Activated naive CD4-positive, alpha-beta T cell treated with anti-CD3 and anti-CD28 coated beads for 36 hours (primary cell): ENCODE measurements around the gene XDH. TPM values are rescaled to one million over a fixed set of nuclear protein-coding genes. Genes with fewer than 3 reads are reported as not detected.

Experiments
- CTCF ChIA-PET: fragments of 350-600 bp; sonication (Branson Sonifier 250); formaldehyde crosslinking; loops from one replicate; lab custom pipeline; 2021; ENCODE audit warnings: antibody characterized with exemption; lab: Charles Lee
- DNase-seq: peaks from one replicate; pipeline ENCODE4 v3.0.0-alpha.2; 2020
- H3K27ac Mint-ChIP-seq: one replicate; pipeline ENCODE4 v1.8.0; 2021; ENCODE audit warnings: mild to moderate bottlenecking, mixed read lengths
- H3K27me3 Mint-ChIP-seq: one replicate; pipeline ENCODE4 v1.8.0; 2021; ENCODE audit warnings: low read depth, mixed read lengths
- H3K36me3 Mint-ChIP-seq: one replicate; pipeline ENCODE4 v1.8.0; 2021; ENCODE audit warnings: low read depth, mixed read lengths
- H3K4me1 Mint-ChIP-seq: one replicate; pipeline ENCODE4 v1.8.0; 2021; ENCODE audit warnings: low read depth, mixed read lengths
- H3K4me3 Mint-ChIP-seq: one replicate; pipeline ENCODE4 v1.8.0; 2021; ENCODE audit warnings: mild to moderate bottlenecking, moderate library complexity, mixed read lengths
- H3K9me3 Mint-ChIP-seq: one replicate; pipeline ENCODE4 v1.8.0; 2021; ENCODE audit warnings: mixed read lengths
- intact Hi-C: fragments of 100-400 bp; cut with micrococcal nuclease; formaldehyde crosslinking; loops from one replicate; pipeline ENCODE4 v1.15.1; 2023
- total RNA-seq, 2 experiments: library from RNA; stranded (reverse); gene quantifications; one replicate each; pipeline ENCODE4 v1.2.3, GENCODE V29; 2021

The XDH gene
- total RNA-seq, 2 experiments from 2014 or later, result not detected

DNA sequence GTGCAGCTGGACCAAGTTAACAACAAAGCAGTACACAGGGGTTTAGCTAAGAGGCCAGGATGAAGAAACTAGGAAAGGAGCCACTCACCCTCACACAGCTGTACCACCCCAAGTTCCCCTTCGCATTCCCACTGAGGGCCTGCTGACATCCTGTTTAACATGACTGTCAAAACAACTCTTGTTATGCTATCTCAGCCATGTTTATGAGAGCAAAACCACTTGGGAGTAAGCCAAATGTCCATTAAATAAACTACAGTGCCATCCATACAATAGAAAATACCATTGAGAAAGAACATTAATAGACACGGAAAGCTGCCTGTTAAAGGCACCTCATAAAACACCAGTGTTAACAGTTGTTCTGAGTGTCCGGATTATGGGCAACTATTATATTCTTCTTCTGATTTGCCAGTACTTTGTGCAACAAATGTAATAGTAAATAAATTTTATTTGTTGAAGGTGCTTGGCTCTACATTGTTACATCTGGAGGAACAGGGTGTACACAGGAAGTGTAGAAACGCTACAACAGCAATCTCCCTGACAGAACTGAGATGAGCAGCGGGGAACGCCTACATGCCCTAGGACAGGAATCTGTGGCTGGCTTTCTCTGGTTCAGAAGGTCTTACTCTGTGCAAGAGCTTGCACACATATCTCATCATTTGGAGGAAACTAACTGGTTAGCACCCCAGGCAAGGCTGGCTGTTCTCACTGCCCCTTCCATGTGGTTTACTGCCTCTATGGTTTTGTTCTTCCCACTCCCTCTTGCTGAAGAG is 95.0 kb downstream of the XDH start:
- H3K9me3 Mint-ChIP-seq, result no peaks in the 10 kb centered on the region
- intact Hi-C loops, result loop anchor here (1.0 to 10.0 kb wide), 2 partner anchors 22 to 875 kb away; partner anchors contain the start of gene LCLAT1
- no peaks in the 10 kb centered on the region for H3K36me3 Mint-ChIP-seq
- no peak overlapping the region for H3K27ac Mint-ChIP-seq
- no peaks in the 10 kb centered on the region for H3K27me3 Mint-ChIP-seq
- H3K4me3 Mint-ChIP-seq, result no peak overlapping the region
- DNase-seq, result peak; percentile 32
- CTCF ChIA-PET, result interaction anchor here (0.8 to 1.1 kb wide), 2 partner anchors 12 to 608 kb away, joined by 3 read pairs; no protein-coding TSS in a partner anchor
- H3K4me1 Mint-ChIP-seq, result peaks cover 49% of the 10 kb centered on the region

DNA sequence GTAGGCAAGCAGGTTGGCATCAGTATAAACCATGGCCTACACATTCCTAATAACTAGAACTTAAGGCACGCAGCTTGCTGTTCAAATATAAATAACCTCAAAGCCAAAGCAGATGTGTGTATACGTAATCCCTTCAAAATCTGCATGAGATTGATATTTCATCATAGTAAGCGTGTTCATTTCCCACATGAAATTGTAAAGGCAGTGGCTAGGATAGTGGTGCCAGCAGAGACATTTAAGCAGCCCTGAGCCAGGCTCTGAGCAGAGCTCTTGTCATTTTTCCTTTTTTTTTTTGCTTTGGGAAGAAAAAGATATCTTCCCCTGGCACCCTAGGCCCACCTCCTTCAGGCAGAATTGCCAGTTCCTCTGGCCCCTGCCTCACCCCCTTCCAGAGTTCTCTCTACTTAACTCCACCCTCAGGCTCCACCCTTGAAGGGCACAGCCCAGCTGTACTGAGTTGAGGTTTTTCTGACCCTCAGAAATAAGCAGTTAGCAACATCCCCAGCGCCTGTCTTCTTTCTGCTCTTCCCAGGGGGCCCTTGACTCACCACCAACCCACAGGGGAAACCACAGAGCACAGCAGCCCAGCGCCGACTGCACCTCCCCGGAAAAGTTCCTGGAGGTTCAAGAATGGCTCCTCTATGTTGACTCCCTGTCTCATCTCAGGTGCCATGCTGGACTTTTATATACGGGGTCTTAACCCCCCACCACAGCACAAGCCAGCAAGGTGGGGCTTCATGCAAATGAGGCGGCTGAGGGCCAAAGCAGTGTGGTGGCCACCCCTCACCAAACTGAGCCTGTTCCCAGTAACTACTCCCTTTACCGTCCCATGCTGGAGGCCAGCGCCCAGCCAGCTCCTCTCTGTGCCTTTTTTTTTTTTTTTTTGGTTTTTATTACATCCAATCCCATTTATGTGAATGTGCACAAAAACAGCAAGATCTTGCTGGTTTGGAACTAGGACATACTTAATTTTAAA is 95.9 kb downstream of the XDH start:
- CTCF ChIA-PET, result no interaction called here
- peak; percentile 61 for DNase-seq
- H3K4me1 Mint-ChIP-seq, result peaks cover 39% of the 10 kb centered on the region

DNA sequence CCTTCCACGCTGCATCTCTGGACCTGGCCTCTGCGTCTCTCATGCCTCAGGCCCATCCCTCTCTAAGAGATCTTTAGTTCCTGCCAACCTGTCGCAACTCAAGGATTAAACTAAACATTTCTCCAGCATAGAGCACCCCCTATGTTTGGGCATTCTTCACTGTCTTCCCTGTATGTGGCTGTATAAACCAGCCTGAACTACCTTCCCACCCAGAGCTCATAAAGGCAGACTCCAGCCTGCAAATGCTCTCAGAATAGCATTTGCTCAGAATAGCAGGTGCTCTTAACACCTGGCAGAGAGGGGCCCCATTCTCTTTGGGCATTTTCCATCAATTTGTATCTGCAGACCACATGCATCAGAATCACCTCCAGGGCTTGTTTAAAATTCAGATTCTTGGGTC is 97.1 kb downstream of the XDH start:
- Mint-ChIP-seq H3K36me3 (no peaks in the 10 kb centered on the region), H3K27me3 (no peaks in the 10 kb centered on the region), H3K9me3 (no peaks in the 10 kb centered on the region), H3K4me3 (no peak overlapping the region), H3K4me1 (peaks cover 27% of the 10 kb centered on the region), H3K27ac (no peak overlapping the region)
- DNase-seq, result no peak
- CTCF ChIA-PET, result interaction anchor here (0.9 to 1.7 kb wide), 2 partner anchors 16 kb away, joined by 3 to 6 read pairs; no protein-coding TSS in a partner anchor
- intact Hi-C loops, result no loop called here

More for the DNA sequence above, 95.9 kb downstream of the XDH start:
- Mint-ChIP-seq H3K36me3 (no peaks in the 10 kb centered on the region), H3K4me3 (no peak overlapping the region), H3K27me3 (no peaks in the 10 kb centered on the region), H3K27ac (no peak overlapping the region), H3K9me3 (no peaks in the 10 kb centered on the region)
- intact Hi-C loops, result loop anchor here (1.0 kb wide), 1 partner anchor 21 kb away; no protein-coding TSS in a partner anchor

DNA sequence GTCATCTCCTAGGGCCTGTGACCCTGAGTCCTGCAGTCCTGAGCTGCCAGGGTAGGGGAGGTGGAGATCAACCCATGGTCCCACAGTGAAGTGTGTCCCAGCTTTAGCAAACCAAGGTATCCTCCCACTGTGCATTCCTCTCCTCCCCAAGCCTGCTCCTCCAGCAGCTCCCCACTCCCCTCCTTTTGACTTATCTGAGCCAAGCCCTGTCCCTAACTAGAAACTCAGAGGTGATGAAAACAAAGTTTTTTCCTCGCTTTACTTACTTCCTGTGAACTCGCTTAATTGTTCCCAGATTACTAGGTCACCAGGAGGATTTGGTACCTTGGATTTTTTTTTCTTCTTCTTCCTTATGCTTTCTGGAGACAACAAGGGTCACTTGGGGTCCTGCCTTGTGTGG is 99.8 kb downstream of the XDH start:
- H3K27me3 Mint-ChIP-seq, result peaks cover 12% of the 10 kb centered on the region
- H3K4me1 Mint-ChIP-seq, result peaks cover 20% of the 10 kb centered on the region
- CTCF ChIA-PET, result interaction anchor here (0.7 to 0.8 kb wide), 2 partner anchors 60 to 603 kb away, joined by 3 read pairs; no protein-coding TSS in a partner anchor
- peaks cover 5% of the 10 kb centered on the region for H3K9me3 Mint-ChIP-seq
- no peak for DNase-seq
- no peak overlapping the region for H3K27ac Mint-ChIP-seq
- intact Hi-C loops, result no loop called here
- H3K4me3 Mint-ChIP-seq, result no peak overlapping the region
- peaks cover 3% of the 10 kb centered on the region for H3K36me3 Mint-ChIP-seq

DNA sequence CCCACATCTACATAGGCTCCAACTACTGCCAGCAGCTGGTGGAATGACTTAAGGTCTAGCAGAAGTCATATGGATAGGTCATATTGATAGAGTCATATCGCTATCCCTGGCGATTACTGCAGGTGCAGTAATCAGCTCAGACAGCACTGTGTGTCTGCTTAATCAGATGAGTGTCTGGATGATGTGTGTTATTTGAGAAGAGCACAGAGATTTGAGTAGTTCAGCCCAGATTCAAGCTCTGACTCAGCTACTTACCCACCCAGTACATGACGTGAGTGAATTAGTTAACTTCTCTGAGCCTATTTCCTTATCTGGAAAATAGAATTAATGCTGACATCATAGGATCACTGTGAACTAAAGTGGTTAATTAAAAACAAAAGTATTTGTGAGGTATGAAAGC is 101.6 kb downstream of the XDH start:
- Mint-ChIP-seq H3K27ac (no peak overlapping the region), H3K4me3 (no peak overlapping the region), H3K4me1 (peaks cover 4% of the 10 kb centered on the region), H3K36me3 (peaks cover 3% of the 10 kb centered on the region), H3K27me3 (peaks cover 16% of the 10 kb centered on the region), H3K9me3 (peaks cover 8% of the 10 kb centered on the region)
- intact Hi-C loops, result no loop called here
- no peak for DNase-seq
- CTCF ChIA-PET, result interaction anchor here (0.6 kb wide), 1 partner anchor 1029 kb away, joined by 3 read pairs; no protein-coding TSS in a partner anchor

DNA sequence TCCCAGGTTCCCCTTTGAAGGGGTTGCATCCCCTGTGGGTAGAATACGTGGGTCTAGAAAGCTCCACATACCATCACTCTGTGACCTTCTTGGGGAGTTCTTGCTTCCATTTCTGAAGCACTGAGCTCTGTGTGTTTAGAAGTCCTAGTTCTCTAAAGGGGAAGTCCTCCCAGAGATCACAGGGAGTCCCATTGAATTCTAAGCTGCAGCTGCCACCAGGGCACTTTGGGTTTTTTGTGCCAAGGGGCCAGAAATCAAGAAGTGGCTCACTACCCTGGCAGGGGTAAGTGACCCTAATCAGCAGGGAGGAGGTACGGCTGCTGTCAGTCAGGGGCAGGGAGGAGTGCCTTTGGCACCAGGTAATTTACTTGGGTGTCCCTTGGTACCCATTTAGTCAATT is 109.7 kb downstream of the XDH start:
- DNase-seq, result no peak
- intact Hi-C loops, result no loop called here
- Mint-ChIP-seq H3K27me3 (peaks cover 9% of the 10 kb centered on the region), H3K4me3 (no peak overlapping the region), H3K4me1 (no peaks in the 10 kb centered on the region), H3K9me3 (peaks cover 3% of the 10 kb centered on the region), H3K27ac (no peak overlapping the region), H3K36me3 (no peaks in the 10 kb centered on the region)
- CTCF ChIA-PET, result interaction anchor here (1.4 kb wide), 1 partner anchor 593 kb away, joined by 4 read pairs; no protein-coding TSS in a partner anchor

DNA sequence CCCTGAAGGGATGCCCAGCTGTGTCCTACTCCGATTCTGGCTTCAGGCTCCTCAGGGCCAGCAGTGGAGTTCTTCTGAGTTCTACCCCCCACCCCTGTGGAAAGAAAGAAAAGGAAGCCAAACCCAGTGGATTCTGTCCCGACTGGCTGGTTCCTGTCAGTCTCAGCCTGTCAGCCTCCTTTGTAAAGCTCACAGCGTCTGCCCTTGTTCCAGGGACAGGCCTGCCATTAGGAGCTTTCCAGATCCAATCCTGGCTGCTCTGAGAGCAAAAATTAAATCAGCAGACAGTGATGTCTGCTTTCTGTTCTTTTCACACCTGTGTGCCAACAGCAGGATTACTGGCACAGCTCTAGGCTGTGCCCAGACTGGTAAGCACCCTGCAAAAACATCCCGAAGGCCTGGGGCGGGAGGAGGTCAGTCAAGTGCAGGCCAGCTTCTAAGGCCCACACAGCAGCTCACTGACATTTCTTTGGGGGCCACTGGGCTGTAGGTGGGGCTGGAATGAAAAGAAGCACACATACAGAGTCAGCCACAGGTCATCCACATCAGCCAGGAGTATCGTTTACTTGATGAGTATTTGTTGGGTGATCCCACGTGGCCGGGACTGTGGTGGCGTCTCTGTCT is 111.5 kb downstream of the XDH start:
- H3K36me3 Mint-ChIP-seq, result no peaks in the 10 kb centered on the region
- H3K27me3 Mint-ChIP-seq, result peaks cover 5% of the 10 kb centered on the region
- intact Hi-C loops, result no loop called here
- no peaks in the 10 kb centered on the region for H3K9me3 Mint-ChIP-seq
- no peak overlapping the region for H3K27ac Mint-ChIP-seq
- H3K4me1 Mint-ChIP-seq, result no peaks in the 10 kb centered on the region
- CTCF ChIA-PET, result no interaction called here
- no peak for DNase-seq
- no peak overlapping the region for H3K4me3 Mint-ChIP-seq

DNA sequence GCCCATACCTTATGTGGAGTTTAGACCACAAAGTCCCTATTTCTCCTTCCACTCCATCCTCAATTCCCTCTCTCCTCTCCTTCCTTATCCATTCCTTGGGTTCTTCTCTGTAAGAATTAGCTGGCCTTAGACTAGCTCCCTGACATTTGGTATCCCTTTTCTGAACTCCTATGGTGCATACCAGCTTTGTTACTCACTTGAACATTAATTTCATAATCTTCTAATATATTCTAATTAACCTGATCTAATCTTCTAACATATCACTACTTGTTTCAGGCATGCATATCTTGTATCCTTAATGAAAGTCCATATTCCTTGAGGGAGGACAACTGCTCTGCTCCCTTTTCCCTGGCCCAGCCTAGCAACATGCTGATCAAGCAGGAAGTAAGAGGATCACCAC is 114.2 kb downstream of the XDH start:
- H3K27me3 Mint-ChIP-seq, result no peaks in the 10 kb centered on the region
- CTCF ChIA-PET, result interaction anchor here (2.2 kb wide), 1 partner anchor 33 kb away, joined by 5 read pairs; no protein-coding TSS in a partner anchor
- intact Hi-C loops, result no loop called here
- no peaks in the 10 kb centered on the region for H3K9me3 Mint-ChIP-seq
- no peak for DNase-seq
- H3K4me3 Mint-ChIP-seq, result no peak overlapping the region
- no peaks in the 10 kb centered on the region for H3K36me3 Mint-ChIP-seq
- peaks cover 3% of the 10 kb centered on the region for H3K4me1 Mint-ChIP-seq
- no peak overlapping the region for H3K27ac Mint-ChIP-seq

DNA sequence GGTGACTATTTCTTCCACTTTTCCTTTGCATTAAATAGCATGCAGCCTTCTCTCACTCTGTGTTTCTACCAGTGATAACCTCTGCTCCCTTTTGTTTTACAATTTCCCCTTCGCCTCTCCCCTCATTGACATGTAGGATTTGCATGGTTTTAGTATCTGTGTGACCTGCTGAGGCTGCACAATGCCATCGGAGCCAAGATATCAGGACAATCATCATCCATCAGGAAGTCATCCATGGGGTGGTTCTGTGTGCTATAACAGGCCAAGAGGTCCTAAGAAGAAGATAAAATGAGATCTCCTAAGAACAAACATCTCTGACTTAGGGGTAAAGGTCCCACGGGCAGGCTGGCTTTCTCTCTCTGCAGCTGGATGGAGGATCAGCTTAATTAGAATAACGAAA is 115.0 kb downstream of the XDH start:
- Mint-ChIP-seq H3K27me3 (no peaks in the 10 kb centered on the region), H3K9me3 (no peaks in the 10 kb centered on the region), H3K4me3 (no peak overlapping the region), H3K36me3 (no peaks in the 10 kb centered on the region), H3K27ac (no peak overlapping the region), H3K4me1 (peaks cover 3% of the 10 kb centered on the region)
- CTCF ChIA-PET, result interaction anchor here (2.2 kb wide), 1 partner anchor 34 kb away, joined by 5 read pairs; no protein-coding TSS in a partner anchor
- no peak for DNase-seq
- intact Hi-C loops, result no loop called here

DNA sequence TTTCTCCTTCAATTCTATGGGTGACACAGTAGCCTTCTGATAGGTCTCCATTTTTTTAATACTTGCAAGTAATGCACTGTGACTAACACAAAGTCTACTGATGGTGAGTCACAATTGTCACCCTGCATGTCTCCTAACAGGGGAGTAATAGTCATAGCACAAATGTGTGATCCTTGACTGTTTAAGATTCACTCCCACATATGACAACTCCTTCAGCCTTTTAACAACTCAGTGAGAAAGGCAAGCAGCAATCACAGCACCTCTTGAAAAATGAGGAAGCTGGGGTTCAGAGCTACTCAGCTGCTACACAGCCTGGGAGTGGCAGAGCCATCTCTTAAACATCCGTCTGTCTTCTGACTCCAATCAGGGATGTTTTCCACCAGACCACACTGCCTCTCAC is 116.8 kb downstream of the XDH start:
- intact Hi-C loops, result loop anchor here (1.0 kb wide), 2 partner anchors 22 to 27 kb away; no protein-coding TSS in a partner anchor
- H3K4me1 Mint-ChIP-seq, result peaks cover 3% of the 10 kb centered on the region
- DNase-seq, result peak; percentile 27
- no peaks in the 10 kb centered on the region for H3K27me3 Mint-ChIP-seq
- CTCF ChIA-PET, result no interaction called here
- H3K36me3 Mint-ChIP-seq, result no peaks in the 10 kb centered on the region
- no peaks in the 10 kb centered on the region for H3K9me3 Mint-ChIP-seq
- H3K4me3 Mint-ChIP-seq, result no peak overlapping the region
- H3K27ac Mint-ChIP-seq, result no peak overlapping the region

DNA sequence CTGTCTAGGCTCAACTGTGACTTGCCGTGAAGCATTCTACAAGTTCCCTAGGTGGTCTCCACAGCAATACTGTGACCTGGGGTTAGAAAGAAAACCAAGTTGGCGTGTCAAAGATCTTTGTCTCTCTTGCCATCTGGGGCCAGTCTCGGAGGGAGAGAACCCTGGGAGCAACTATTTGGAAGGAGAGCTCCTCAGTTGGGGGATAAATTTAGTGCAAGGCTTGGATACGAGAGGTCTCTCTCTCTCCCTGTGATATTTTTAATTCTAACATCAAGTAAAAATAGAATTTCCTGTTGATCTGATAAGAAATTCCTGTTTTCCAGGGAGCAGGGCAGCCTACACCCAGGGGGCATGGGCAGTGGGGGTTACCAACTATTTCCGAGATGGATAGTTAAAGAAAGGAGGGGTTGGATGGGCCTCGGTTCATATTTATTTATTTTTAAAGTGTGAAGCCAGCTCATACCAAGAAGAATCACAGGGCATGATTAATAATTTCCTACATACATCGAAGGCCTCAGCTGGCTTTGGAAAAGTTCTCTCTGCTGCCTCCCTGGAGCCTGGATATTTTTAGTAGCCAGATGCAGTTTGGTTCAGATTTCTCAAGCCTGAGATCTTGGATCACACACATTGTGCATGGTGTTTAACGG is 117.8 kb downstream of the XDH start:
- Mint-ChIP-seq H3K36me3 (no peaks in the 10 kb centered on the region), H3K27ac (no peak overlapping the region), H3K27me3 (no peaks in the 10 kb centered on the region), H3K4me3 (no peak overlapping the region), H3K9me3 (no peaks in the 10 kb centered on the region), H3K4me1 (peaks cover 3% of the 10 kb centered on the region)
- CTCF ChIA-PET, result no interaction called here
- intact Hi-C loops, result loop anchor here (1.0 kb wide), 1 partner anchor 23 kb away; no protein-coding TSS in a partner anchor
- no peak for DNase-seq
